Activated CD8-positive, alpha-beta memory T cell treated with anti-CD3 and anti-CD28 coated beads, Interleukin-2, amount 50 U/mL, for 1 hour (primary cell): ENCODE data around the gene ZNF593OS.

ENCODE experiments used
- DNase-seq: peaks from one replicate; pipeline ENCODE4 v3.0.0-alpha.2; 2020; ENCODE audit errors: extremely low read depth

Gene ZNF593OS

GRCh38 chr1:26184086-26184485, 12.5 kb upstream of the ZNF593OS start:
- no peak for DNase-seq

GRCh38 chr1:26182383-26182696, 10.7 kb upstream of the ZNF593OS start:
- no peak for DNase-seq

GRCh38 chr1:26181586-26182382, 10.2 kb upstream of the ZNF593OS start:
- DNase-seq = no peak

GRCh38 chr1:26180010-26180506, 8.4 kb upstream of the ZNF593OS start:
- no peak for DNase-seq

GRCh38 chr1:26177182-26177684, 5.6 kb upstream of the ZNF593OS start, which contains the start of gene CNKSR1:
CNKSR1 (plus strand) TSS chr1:26177491; CDS start chr1:26177548, 57 bp downstream.
- DNase-seq = no peak

- DNase-seq = no peak
Measured at GRCh38 chr1:26175346-26175745, 3.7 kb upstream of the ZNF593OS start.

- DNase-seq = no peak
Measured at GRCh38 chr1:26170472-26170821, 1.2 kb downstream of the ZNF593OS start.

GRCh38 chr1:26169669-26170471, 1.8 kb downstream of the ZNF593OS start, which contains the start of gene ZNF593:
ZNF593 (plus strand) TSS chr1:26169908; CDS start chr1:26169984, 76 bp downstream.
- DNase-seq = peak; percentile 45

GRCh38 chr1:26169198-26169554, 2.5 kb downstream of the ZNF593OS start:
- DNase-seq = no peak

GRCh38 chr1:26168410-26169197, 3.0 kb downstream of the ZNF593OS start, which contains the start of gene C1orf232:
C1orf232 (minus strand) TSS chr1:26168963; CDS start chr1:26168499, 464 bp downstream.
- DNase-seq = no peak

- DNase-seq = no peak
Measured at GRCh38 chr1:26166719-26167281, 4.8 kb downstream of the ZNF593OS start.

- DNase-seq = no peak
Measured at GRCh38 chr1:26164861-26165842, 6.5 kb downstream of the ZNF593OS start.

GRCh38 chr1:26164036-26164860, 7.4 kb downstream of the ZNF593OS start:
- DNase-seq = no peak

- no peak for DNase-seq
Measured at GRCh38 chr1:26163684-26164035, 8.0 kb downstream of the ZNF593OS start.

GRCh38 chr1:26162220-26162709, 9.4 kb downstream of the ZNF593OS start:
- no peak for DNase-seq

- DNase-seq = no peak
Measured at GRCh38 chr1:26161415-26162219, 10.0 kb downstream of the ZNF593OS start.

- no peak for DNase-seq
Measured at GRCh38 chr1:26160527-26161414, 10.9 kb downstream of the ZNF593OS start.

- DNase-seq = no peak
Measured at GRCh38 chr1:26159743-26160039, 11.9 kb downstream of the ZNF593OS start.
